Activated CD4-positive, alpha-beta T cell treated with anti-CD3 and anti-CD28 coated beads, Interleukin-2, amount 10 ng/mL, durations not matched to agents 24 days and 14 days (primary cell): Measurements from ENCODE around the gene PRKAG1. TPM values are rescaled to one million over a fixed set of nuclear protein-coding genes. Genes with fewer than 3 reads are reported as not detected.

Source experiments
- DNase-seq: peaks from one replicate; pipeline ENCODE4 v3.0.0; 2022
- H3K27ac Mint-ChIP-seq: one replicate; pipeline ENCODE4 v1.8.0; 2022; ENCODE audit warnings: mild to moderate bottlenecking, mixed read lengths
- H3K27me3 Mint-ChIP-seq: one replicate; pipeline ENCODE4 v1.8.0; 2022; ENCODE audit warnings: mixed read lengths
- H3K36me3 Mint-ChIP-seq: one replicate; pipeline ENCODE4 v1.8.0; 2022; ENCODE audit warnings: low read depth, mild to moderate bottlenecking, mixed read lengths
- H3K4me1 Mint-ChIP-seq: one replicate; pipeline ENCODE4 v1.8.0; 2021; ENCODE audit warnings: mixed read lengths
- H3K4me3 Mint-ChIP-seq: one replicate; pipeline ENCODE4 v1.8.0; 2022; ENCODE audit warnings: mild to moderate bottlenecking, moderate library complexity, mixed read lengths
- H3K9me3 Mint-ChIP-seq: one replicate; pipeline ENCODE4 v1.8.0; 2021; ENCODE audit warnings: mixed read lengths
- intact Hi-C: fragments of 100-400 bp; cut with micrococcal nuclease; formaldehyde crosslinking; loops from one replicate; pipeline ENCODE4 v1.15.1; 2023
- total RNA-seq: library from RNA; stranded (reverse); gene quantifications from 2 replicates; pipeline ENCODE4 v1.2.3, GENCODE V29; 2022

Gene PRKAG1
- total RNA-seq, 1 donor from 2014 or later, result 75.3 TPM

DNA sequence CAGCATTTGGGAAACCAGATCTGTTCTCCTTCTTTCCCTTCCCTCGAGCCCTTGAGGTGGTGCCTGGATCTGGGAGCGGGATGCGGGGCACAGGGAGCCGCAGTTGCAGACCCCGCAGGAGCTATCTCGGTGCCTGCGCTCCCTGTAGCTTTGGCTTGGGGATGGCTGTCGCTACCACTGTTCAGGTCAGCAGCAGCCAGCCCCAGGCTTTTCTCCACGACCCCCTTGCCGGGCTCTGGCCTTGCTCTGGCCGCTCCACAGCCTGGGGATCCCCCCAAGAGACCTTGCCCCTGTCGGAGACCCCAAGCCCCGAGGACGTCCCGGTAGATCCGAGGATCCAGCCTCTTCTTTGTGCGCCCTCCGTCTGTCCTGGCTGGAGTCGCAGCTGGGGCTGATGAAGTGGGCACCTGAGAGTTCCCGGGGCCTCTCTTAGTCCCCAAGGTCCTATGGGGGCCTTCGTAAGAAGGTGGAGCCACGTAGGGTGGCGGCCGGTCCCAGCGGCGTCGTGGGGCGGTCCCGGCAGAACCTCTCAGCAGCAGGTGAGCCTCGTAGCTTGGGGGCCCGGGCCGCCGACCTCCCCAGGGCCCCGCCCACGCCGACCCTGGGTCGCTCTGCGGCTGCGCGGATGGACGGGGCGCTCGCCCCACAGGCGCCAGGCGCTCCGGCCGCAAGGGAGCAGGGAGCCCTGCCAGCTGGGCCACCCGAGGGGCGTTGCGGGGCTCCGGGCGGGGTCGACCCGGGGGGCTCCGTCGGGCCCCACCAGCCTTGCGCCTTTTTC lies 20.7 kb downstream of the PRKAG1 start:
- no peaks in the 10 kb centered on the region for H3K9me3 Mint-ChIP-seq
- H3K27me3 Mint-ChIP-seq, result peaks cover 45% of the 10 kb centered on the region
- intact Hi-C loops, result loop anchor here (2.0 to 5.0 kb wide), 3 partner anchors 71 to 145 kb away; partner anchors contain the start of genes DDX23 and FKBP11
- DNase-seq, result peak; percentile 76
- H3K27ac Mint-ChIP-seq, result no peak overlapping the region
- H3K36me3 Mint-ChIP-seq, result peaks cover 24% of the 10 kb centered on the region
- peaks cover 31% of the 10 kb centered on the region for H3K4me1 Mint-ChIP-seq
- H3K4me3 Mint-ChIP-seq, result peak overlapping the region; percentile 62

DNA sequence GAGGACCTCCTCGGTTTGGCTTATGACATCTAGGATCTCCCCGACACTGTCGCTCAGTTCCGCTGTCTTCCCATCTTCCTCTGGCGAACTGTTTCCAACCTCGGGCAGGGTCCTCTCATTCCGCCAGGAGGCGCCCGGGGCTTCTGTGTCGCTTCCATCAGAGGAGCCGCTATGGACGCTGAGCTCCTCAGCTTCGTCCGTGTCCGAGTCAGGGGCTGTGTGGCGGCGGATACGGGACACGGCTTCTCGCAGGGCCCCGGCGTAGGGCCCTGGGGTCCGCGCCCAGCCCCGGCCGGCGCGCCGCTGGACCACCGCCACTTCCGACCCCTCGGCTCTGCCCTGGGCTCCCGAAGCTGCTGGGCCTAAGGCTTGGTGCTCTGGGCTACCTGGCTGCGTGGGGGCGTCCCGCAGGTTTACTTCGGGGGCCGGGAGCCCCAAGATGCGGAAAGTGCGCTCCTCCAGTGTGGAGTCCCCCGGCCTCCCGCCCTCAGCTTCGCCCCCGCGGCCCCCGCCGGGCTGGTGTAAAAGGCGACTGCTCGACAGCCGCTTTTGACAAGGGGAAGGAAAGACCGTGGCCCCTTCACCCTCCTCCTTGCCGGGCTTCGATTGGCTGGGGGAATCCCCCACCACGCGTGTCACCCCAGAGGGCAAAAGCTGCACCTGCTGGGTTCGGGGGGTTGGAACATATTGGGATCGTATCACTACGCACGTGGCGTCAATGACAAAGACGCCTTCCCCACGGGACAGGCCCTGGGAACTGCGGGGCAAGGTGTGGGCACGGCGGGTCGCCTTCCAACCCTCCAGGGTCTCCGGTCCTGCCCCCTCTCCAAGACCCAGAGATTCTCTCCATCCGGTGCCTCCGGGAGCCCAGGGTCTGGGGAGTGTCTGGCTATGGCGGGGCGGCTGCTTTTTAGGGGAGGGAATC lies 21.5 kb downstream of the PRKAG1 start:
- intact Hi-C loops, result loop anchor here (2.0 to 5.0 kb wide), 3 partner anchors 70 to 144 kb away; partner anchors contain the start of genes DDX23 and FKBP11
- Mint-ChIP-seq H3K27ac (no peak overlapping the region), H3K4me3 (peak overlapping the region; percentile 62), H3K4me1 (peaks cover 31% of the 10 kb centered on the region), H3K27me3 (peaks cover 47% of the 10 kb centered on the region), H3K9me3 (no peaks in the 10 kb centered on the region), H3K36me3 (peaks cover 17% of the 10 kb centered on the region)
- peak; percentile 90 for DNase-seq

DNA sequence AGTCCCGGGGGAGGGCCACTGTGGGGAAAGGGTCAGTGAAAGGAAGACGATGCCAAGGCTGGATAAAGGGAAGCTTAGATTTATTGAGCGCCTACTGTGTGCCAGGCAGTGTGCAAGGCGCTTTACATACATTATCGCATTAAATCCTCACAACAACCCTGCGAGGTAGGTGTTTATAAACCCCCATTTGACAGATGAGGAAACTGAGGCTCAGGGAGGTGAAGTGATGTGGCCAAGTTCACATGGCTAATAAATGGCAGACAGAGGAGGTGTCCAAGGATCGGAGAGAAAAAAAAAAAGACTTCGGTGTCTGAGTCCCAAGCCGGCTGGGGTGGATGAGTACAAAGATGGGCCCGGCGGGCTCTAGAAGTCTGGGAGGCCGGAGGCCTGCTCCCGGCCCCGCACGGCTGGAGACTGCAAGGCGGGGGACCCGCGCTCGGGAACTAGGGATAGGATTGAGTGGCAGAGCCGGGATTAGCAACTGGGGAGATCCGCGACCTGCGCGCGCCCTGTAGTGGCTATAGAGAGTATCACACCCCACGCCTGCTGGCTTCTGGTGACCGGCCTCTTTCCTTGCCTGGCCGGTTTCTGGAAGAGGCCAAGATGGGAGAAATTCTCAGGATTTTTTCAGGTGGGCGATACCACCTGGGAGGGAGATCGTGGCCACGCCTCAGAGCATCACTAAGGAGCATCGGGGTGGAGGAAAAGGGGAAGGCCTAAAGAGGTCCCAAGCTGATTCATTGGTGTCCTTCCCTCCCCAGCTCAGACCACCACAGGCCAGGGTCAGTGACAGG lies 23.3 kb downstream of the PRKAG1 start:
- intact Hi-C loops, result loop anchor here (1.0 to 5.0 kb wide), 2 partner anchors 15 to 68 kb away; partner anchors contain the start of gene FKBP11
- Mint-ChIP-seq H3K36me3 (peaks cover 4% of the 10 kb centered on the region), H3K4me1 (peaks cover 30% of the 10 kb centered on the region), H3K4me3 (peak overlapping the region; percentile 25), H3K9me3 (no peaks in the 10 kb centered on the region), H3K27ac (no peak overlapping the region), H3K27me3 (peaks cover 54% of the 10 kb centered on the region)
- DNase-seq, result peak; percentile 87

DNA sequence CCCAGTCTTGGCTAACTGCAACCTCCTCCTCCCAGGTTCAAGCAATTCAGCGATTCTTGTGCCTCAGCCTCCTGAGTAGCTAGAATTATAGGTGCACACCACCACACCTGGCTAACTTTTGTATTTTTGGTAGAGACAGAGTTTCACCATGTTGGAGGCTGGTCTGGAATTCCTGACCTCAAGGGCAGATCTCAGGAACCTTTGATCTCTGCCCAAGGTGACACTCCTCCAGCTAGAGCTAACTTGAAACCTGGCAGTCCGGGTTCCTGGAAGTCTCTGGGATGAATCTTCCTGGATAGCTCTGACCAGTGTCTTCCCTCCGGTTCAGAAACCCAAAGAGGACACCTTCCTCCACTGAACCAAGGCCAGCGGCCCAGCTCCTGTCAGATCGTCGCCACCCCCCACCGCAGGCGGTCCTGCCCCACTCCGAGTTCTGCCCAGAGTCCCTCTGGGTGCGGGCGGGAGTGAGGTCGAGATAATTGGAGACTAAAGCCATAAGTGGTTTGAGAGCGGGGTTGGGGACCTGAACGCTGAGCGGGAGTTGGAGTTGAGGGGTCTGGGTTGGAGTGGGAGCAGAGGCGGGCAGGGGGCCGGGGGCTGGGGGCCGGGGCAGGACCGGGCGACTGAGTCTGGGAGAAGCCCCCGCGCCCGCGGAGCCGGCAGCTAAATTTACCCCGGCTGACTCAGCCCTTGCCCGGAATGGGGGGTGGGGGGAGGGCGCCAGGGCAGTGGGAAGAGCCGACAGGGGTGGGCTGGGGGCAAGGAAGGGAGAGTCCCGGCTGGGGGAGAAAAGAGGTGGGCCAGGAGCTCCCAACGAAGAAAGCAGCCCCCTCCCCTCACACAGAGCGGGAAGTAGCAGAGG lies 24.1 kb downstream of the PRKAG1 start:
- Mint-ChIP-seq H3K27ac (no peak overlapping the region), H3K9me3 (no peaks in the 10 kb centered on the region), H3K4me3 (no peak overlapping the region), H3K27me3 (peaks cover 55% of the 10 kb centered on the region), H3K4me1 (peaks cover 22% of the 10 kb centered on the region), H3K36me3 (peaks cover under 1% of the 10 kb centered on the region)
- DNase-seq, result no peak
- intact Hi-C loops, result loop anchor here (1.0 to 5.0 kb wide), 2 partner anchors 14 to 67 kb away; partner anchors contain the start of gene FKBP11

DNA sequence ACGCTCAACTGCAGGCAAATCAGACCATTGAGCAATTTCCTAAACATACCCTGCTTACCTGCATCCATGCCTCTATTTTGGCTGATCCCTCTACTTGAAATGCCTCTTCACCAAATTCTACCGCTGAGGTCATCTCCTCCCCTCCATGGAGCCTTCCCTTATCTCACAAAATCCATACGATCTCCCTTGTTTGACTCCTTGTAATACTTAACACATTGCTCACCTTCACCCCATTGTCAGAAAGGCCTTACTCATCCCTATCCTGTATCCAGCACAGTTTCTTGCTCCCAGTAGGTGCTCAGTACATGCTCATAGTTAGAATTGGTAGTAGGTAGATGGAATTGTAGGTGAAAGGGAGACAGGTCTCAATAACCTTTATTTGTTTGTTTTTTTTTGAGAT lies 24.8 kb downstream of the PRKAG1 start:
- intact Hi-C loops, result no loop called here
- no peaks in the 10 kb centered on the region for H3K36me3 Mint-ChIP-seq
- peaks cover 17% of the 10 kb centered on the region for H3K4me1 Mint-ChIP-seq
- H3K27me3 Mint-ChIP-seq, result peaks cover 57% of the 10 kb centered on the region
- no peak overlapping the region for H3K27ac Mint-ChIP-seq
- no peaks in the 10 kb centered on the region for H3K9me3 Mint-ChIP-seq
- no peak for DNase-seq
- no peak overlapping the region for H3K4me3 Mint-ChIP-seq

DNA sequence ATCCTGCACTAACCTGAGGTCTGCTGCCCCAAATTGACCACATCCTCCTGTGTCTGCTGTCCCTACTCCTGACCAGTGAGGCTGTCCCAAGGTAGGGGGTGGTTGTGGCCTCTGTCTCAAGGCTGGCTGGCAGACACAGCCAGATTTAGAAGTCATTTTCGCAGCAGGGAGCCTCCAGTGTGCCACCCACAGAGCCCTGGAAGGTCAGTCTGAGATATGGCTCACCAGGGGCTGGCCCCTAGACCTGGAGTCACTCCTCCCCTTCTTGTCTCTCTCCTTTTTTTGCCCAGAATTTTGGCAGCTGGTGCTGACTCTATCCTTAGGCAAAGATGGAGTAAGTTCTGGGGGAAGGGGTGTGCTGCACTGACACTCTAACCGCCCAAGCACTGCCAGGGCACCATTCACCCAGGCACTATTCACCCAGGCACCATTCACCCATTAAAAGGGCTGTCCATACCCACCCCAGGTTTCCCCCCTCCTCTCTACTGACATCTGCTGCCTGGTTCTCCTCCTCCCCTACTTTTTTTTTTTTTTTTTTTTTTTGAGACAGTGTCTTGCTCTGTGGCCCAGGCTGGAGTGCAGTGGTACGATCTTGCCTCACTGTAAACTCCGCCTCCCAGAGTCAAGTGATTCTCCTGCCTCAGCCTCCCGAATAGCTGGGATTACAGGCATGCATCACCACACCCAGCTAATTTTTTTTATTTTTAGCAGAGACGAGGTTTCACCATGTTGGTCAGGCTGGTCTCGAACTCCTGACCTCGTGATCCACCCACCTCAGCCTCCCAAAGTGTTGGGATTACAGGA lies 27.1 kb downstream of the PRKAG1 start:
- Mint-ChIP-seq H3K4me1 (peaks cover 14% of the 10 kb centered on the region), H3K9me3 (no peaks in the 10 kb centered on the region), H3K27me3 (peaks cover 60% of the 10 kb centered on the region), H3K27ac (no peak overlapping the region), H3K36me3 (no peaks in the 10 kb centered on the region), H3K4me3 (no peak overlapping the region)
- DNase-seq, result no peak
- intact Hi-C loops, result no loop called here

DNA sequence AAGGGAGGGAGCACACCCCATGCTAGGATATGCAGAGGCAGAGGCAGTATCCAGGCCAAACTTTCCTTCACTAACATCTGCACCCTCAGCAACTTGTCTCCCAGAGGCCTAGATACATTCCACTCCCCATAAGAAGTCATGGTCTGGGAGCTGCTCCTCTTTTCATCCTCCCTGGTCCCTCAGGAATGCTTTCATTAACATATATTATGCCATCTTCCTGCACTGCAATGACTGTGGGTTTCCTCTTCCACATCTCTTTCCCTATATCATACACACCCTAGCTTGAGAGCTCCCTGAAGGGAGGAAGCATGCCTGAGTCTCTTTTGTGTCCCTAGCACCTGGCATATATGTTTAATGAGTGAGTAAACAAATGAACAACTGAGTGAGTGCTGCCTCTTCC lies 28.0 kb downstream of the PRKAG1 start:
- intact Hi-C loops, result no loop called here
- H3K36me3 Mint-ChIP-seq, result no peaks in the 10 kb centered on the region
- H3K27ac Mint-ChIP-seq, result no peak overlapping the region

DNA sequence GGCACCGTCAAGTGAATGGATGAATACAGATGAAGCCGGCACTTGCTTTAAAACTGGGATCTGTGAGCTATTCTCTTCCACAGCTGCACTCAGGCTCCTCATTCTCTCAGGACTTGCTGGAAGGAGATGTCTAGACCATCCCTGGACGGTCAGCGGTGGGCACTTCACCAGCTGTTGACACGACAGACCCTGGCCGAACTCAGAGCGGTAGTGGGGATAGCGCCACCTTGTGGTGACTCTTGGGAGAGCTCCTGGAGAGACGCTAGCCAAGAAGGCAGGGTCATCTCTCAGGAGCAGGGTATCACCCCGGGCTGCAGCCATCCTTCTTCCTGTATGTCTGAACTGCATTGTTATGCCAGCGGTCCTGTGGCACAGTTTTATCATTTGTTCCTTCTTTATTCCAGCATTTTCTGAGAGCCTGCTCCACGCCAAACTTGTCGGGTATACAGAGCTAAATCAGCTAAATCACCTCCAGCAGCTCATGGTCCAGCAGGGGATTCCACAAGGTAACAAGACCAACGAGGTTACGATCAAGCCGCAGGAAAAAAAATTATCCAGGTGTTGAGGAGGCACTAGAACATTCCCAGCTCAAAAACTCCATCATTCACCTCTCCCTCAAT lies 30.4 kb downstream of the PRKAG1 start:
- intact Hi-C loops, result loop anchor here (1.0 to 2.0 kb wide), 2 partner anchors 9 to 15 kb away; no protein-coding TSS in a partner anchor
- Mint-ChIP-seq H3K4me1 (peaks cover 7% of the 10 kb centered on the region), H3K9me3 (no peaks in the 10 kb centered on the region), H3K36me3 (no peaks in the 10 kb centered on the region), H3K27ac (no peak overlapping the region), H3K4me3 (no peak overlapping the region), H3K27me3 (peaks cover 66% of the 10 kb centered on the region)
- DNase-seq, result peak; percentile 93

More for the DNA sequence above, 28.0 kb downstream of the PRKAG1 start:
- peaks cover 62% of the 10 kb centered on the region for H3K27me3 Mint-ChIP-seq
- H3K4me3 Mint-ChIP-seq, result no peak overlapping the region
- peaks cover 10% of the 10 kb centered on the region for H3K4me1 Mint-ChIP-seq
- H3K9me3 Mint-ChIP-seq, result no peaks in the 10 kb centered on the region
- DNase-seq, result no peak

DNA sequence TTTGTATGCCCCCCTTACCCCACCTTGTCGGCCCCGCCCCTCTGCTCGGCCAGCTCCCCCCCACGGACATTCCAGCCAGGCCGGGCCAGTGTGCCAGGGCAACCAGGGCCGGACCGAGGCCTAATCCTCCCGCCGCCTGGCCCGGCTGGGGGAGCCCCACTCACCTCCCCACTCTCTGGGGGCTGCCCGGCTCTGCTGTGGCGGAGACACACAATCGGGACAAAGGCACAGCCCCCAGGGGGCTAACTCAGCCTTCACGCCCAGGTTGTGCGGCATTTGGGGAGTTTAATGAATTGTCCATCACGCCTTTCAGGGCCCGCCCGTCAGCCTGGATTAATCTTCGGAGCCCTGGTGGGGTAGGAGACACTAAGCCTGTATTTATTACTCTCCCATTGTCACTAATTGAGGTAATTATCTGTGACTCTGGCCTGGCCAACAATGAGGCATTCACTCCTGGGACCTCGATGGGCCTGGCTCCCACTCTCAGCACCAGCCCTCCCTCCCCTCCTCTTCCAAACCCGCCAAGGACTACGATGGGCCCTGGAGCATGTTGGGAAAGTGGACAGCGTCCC lies 31.8 kb downstream of the PRKAG1 start:
- H3K27ac Mint-ChIP-seq, result no peak overlapping the region
- peaks cover 74% of the 10 kb centered on the region for H3K27me3 Mint-ChIP-seq
- H3K4me1 Mint-ChIP-seq, result peaks cover 15% of the 10 kb centered on the region
- no peak for DNase-seq
- no peak overlapping the region for H3K4me3 Mint-ChIP-seq
- no peaks in the 10 kb centered on the region for H3K36me3 Mint-ChIP-seq
- intact Hi-C loops, result no loop called here
- H3K9me3 Mint-ChIP-seq, result no peaks in the 10 kb centered on the region

DNA sequence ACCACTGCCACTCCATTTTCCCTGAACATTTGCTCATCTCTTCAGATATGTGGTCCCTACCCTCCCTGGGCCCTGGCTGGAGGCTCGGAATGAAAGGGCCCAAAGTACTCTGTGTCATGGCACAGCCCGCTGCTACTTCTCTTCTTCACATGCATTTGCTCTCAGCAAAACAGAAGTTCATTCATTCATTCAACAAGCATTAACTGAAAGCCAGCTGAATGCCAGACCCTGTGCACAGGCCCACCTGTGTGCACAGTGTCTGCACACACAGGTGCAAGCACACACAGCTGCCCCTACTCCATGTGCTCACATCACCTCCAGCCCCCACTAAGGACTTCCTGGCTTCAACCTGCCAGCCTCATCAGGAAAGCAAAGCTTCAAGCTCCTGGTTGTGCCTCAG lies 32.7 kb downstream of the PRKAG1 start:
- intact Hi-C loops, result no loop called here
- peaks cover 80% of the 10 kb centered on the region for H3K27me3 Mint-ChIP-seq

DNA sequence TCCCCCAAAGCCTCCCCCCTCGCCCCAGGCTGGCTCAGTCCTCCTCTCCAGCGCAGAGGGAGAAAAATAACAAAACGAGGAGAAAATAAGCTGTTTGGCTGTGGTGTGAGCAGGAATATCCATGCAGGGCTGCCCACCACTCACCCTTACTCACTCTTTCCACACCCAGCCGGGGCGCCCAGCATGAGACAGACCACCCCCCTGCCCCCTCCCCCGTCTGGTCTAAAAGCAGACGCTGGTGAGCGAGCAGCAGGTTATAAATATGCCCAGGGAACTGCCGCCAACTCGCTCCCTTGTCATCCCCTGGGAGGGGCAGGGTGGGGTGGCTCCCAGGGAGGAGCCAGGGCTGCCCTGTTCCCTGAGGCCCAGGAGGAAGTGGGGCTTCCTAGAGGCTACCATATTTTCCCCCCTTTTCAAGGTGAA lies 33.1 kb downstream of the PRKAG1 start:
- H3K36me3 Mint-ChIP-seq, result no peaks in the 10 kb centered on the region
- H3K27ac Mint-ChIP-seq, result no peak overlapping the region
- intact Hi-C loops, result no loop called here
- DNase-seq, result no peak
- H3K27me3 Mint-ChIP-seq, result peaks cover 80% of the 10 kb centered on the region
- H3K4me1 Mint-ChIP-seq, result peaks cover 27% of the 10 kb centered on the region
- H3K9me3 Mint-ChIP-seq, result no peaks in the 10 kb centered on the region
- no peak overlapping the region for H3K4me3 Mint-ChIP-seq

More for the DNA sequence above, 32.7 kb downstream of the PRKAG1 start:
- Mint-ChIP-seq H3K4me3 (no peak overlapping the region), H3K27ac (no peak overlapping the region), H3K36me3 (no peaks in the 10 kb centered on the region), H3K4me1 (peaks cover 23% of the 10 kb centered on the region), H3K9me3 (no peaks in the 10 kb centered on the region)
- DNase-seq, result no peak
